ENCODE measurements around the gene RNF123.

Gene RNF123

DNA sequence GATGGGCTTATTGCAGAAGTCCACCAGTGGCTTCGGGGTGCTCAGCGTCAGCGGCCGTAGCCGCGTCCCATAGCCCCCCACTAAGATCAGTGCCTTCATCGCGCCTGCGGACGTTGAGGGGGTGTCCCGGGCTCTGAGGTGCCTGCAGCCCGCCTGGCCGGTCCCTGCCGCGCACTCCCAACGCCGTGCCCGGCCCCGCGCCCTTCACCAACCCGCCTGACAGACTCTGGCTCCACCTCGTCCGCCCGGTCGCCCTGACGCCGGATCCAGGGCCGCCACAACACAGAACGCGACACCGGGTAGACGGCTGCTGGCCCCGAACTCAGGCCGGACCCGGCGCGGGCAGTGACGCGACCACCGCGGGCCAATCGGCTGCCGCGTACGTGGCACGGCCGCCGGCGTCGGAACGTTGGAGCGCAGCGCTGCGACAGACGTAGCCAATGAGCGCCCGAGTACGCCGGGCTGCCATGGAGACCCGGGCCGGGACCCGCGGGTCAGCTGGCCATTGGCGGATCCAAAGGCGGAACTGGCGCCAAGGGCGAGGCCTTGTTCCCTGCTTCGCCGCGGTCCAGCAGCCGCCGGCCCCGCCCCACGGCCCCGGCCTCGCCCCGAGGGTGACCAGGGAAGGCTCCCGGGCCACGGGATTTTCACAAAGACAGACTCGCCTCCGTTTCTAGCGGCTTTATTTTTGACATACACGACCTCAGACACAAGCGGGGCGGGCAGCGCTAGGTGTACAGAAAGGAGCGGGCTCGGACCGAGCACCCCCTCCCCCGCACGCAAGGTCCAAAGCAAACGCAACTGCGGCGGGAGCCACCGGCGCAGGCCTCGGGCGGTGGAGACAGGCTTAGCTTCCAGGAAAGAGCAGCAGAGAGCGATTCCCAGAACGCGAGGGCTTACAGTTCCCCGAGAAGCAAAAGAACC is 34.5 kb downstream of the RNF123 start, which contains the start of gene GMPPB:
TSS of gene GMPPB (minus strand) at position 324 of the 924 bp plus-strand sequence. CDS start at position 99, 225 bp downstream.
- peak; percentile 98 for DNase-seq (ENCODE audit: low spot score)
- TF ChIP-seq, protein P1, sequence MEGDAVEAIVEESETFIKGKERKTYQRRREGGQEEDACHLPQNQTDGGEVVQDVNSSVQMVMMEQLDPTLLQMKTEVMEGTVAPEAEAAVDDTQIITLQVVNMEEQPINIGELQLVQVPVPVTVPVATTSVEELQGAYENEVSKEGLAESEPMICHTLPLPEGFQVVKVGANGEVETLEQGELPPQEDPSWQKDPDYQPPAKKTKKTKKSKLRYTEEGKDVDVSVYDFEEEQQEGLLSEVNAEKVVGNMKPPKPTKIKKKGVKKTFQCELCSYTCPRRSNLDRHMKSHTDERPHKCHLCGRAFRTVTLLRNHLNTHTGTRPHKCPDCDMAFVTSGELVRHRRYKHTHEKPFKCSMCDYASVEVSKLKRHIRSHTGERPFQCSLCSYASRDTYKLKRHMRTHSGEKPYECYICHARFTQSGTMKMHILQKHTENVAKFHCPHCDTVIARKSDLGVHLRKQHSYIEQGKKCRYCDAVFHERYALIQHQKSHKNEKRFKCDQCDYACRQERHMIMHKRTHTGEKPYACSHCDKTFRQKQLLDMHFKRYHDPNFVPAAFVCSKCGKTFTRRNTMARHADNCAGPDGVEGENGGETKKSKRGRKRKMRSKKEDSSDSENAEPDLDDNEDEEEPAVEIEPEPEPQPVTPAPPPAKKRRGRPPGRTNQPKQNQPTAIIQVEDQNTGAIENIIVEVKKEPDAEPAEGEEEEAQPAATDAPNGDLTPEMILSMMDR (IDR thresholded peaks at IDR 0.05; ENCODE audit: extremely low read depth, missing control alignments) = no peak

DNA sequence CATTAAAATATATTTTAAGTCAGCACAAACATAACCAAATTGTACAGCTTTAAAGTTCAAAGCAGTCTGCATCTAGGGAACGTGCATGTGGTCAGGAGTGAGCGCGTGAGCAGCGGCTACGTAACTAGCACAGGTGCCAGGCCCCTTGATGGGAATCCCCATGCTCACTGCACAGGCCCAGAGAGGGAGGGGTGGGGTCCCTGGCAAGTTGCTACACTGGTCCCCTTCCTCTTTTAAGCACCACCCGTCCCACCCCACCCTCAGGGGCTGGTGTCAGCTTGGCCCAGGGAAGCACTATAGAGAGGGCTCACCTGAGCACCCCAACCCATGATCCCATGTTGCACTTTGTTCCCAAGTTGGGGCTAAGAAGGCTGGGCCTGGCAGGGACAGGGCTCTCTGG is 35.2 kb downstream of the RNF123 start:
- peak; percentile 58 for DNase-seq (ENCODE audit: low spot score)
- TF ChIP-seq, protein P1 (IDR thresholded peaks at IDR 0.05; ENCODE audit: extremely low read depth, missing control alignments) = no peak

DNA sequence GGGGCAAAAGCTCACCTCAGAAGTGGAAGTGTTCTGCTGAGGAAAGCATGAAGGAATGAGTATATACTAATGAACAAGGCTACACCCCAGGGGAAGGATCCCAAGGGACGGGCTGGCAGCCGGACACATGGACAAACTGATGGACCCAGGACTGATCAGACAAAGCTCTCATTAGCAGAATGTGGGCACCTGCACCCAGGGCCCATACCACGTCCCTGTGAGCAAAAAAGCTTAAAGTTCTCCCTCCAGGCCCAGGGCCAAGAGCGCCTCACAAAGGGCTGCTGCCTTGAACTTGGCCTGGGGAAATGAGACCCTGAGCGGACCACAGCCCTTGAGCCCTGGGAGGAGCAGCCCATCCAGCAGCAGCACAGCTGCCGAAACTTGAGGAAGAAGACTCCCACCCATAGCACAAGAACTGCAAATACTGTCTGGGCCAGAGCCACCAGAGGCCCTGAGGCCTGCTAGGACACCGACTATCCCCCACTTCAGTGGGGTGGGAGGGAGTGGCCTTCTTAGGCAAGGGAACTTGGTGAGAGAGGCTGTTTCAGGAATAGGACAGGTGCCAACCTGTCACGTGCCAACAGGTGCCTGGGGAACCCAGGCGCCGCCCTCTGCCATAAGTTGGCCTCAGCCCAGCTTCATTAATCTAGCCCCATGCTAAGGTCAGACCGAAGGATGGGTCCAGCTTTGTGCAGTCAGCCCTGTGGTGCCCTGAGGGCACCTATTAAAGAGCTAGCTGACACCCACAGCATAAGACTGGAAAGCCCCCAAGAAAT is 36.7 kb downstream of the RNF123 start:
- TF ChIP-seq, protein P1 (IDR thresholded peaks at IDR 0.05; ENCODE audit: extremely low read depth, missing control alignments) = no peak
- no peak for DNase-seq (ENCODE audit: low spot score)

DNA sequence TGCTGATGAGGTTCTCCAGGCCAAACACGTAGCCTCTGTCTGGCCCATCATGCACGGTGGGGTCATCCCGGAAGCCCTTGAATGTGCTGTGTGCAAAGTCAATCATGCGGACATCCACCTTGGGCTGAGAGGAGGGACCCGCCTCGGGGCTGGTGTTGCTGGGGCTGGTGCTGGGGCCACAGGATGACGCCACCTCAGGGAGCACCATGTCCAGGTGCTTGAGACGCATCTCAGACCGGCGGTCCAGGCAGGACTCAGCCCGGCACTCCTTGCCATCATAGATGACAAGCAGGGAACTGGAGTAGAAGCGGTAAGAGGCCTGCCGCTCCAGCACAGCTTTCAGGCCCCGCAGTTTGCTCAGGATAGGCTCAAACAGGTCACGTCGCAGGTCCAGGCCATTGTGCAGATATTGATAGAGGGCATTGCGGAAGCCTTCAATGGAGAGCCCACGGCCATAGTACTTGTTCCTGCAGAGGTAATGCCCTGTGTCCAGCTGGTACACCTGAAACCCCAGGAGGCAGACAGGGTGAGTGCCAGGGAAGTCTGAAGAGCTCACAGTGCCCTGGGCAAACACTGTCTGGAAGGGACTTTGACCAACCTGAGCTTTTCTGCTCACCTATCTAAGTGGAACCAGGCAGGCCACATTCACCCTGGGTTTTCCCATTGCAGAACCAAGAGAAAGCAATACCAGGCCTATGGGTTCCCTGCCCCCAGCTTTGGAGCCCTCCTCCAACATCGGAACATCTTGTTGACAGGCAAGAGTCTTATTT is 38.0 kb downstream of the RNF123 start:
- no peak for DNase-seq (ENCODE audit: low spot score)
- TF ChIP-seq, protein P1 (IDR thresholded peaks at IDR 0.05; ENCODE audit: extremely low read depth, missing control alignments) = no peak

DNA sequence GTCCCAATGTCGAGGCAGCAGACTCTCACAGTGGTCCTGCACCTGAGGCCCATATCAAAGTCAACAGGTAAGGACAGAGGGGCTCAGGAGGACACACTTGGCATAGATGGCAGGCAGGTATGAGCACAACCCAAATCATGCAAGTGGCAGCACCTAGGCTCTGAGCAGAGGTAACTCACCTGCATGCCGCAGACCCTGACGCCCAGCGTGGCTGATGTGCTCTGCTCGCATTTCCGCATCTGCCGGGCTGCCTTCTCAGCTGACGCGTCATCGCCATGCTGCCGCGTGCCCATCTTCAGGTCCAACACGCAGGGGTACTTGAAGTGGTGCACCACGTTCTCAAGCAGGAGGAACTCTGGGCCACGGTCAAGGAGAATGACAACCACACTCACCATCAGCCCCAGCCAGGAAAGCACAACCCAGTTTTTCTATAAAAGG is 38.6 kb downstream of the RNF123 start:
- DNase-seq (ENCODE audit: low spot score) = no peak
- TF ChIP-seq, protein P1 (IDR thresholded peaks at IDR 0.05; ENCODE audit: extremely low read depth, missing control alignments) = no peak

DNA sequence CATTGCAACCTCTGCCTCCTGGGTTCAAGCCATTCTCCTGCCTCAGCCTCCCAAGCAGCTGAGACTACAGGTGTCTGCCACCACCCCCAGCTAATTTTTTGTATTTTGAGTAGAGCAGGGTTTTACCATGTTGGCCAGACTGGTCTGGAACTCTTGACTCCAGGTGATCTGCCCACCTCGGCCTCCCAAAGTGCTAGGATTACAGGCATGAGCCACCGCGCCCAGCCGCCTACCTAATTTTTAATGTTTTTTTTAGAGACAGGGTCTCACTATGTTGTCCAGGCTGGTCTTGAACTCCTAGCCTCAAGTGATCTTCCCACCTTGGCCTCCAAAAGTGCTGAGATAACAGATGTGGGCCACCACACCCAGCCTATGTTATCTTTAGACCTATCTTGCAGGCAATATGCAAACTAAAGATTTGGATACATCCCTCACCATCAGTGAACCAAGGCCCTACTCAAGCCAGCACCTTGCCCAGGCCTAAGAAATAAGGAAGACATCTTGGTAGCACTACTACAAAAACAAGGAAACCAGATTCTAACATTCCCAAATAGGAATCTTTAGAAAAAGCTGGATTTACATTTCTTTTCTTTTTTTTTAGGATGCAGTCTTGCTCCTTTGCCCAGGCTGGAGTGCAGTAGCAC is 40.7 kb downstream of the RNF123 start:
- TF ChIP-seq, protein P1 (IDR thresholded peaks at IDR 0.05; ENCODE audit: extremely low read depth, missing control alignments) = no peak
- no peak for DNase-seq (ENCODE audit: low spot score)

Data from GM20000 (cell line).